DMS53 (cell line): Measurements from ENCODE around the gene ITGAV.

Experiments
- DNase-seq: peaks from one replicate; lab custom pipeline; 2025; lab: John Stamatoyannopoulos, UW

Gene ITGAV

DNA sequence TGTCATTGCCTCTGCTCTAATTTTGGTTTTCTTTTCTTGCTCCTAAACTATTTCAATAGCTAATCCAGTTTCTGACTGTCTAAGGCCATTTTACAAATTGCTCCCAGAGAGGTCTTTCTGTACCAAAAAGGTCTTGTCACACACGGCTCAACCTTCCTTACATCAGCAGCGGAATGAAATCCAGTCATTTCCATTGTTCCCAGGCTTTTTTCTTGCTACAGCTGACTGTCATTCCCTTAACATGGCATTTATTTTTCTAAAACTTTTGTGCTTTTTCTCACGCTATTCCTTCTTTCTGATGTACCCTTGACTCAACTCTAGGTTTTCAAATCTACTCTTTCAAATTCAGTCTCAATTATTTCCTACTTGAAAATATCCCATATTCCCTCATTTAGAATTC lies 128.3 kb downstream of the ITGAV start:
- DNase-seq, result no peak

DNA sequence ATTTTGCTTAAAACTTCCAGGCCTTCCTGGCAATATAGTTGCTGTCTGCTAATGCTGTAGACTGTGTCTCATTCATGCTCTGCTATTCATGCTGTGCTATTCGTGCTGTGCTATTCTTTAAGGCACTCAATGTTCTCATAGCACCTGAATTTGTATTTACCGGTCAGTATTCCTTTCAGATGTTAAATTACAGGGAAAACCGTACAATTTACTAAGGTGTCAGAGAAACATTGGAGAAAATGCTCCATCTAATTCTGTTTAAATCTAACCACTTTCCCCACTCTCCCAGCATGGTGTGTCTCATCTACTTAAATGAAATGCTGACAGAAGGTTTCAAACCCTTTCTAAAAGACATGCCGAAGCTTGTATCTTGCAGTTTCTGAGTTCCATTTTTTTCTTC lies 129.0 kb downstream of the ITGAV start:
- DNase-seq, result no peak

DNA sequence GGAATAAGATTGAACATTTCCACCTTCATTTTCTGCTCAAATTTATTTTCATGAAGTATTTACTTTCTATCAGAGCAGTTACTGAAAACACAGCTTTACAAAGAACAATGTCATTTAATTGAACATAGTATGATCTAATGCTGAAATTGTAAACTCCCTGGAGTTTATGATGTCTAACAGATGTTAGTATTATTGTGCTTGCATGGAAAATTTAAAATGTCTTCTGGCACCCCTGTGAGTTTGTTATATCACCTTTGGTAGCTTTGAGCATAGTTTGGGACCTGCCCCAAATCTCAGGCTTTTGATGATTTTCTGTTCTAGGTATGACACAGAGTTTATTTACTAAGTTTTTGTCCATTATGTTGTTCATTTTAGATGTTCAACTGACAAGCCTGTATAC lies 132.1 kb downstream of the ITGAV start:
- no peak for DNase-seq

DNA sequence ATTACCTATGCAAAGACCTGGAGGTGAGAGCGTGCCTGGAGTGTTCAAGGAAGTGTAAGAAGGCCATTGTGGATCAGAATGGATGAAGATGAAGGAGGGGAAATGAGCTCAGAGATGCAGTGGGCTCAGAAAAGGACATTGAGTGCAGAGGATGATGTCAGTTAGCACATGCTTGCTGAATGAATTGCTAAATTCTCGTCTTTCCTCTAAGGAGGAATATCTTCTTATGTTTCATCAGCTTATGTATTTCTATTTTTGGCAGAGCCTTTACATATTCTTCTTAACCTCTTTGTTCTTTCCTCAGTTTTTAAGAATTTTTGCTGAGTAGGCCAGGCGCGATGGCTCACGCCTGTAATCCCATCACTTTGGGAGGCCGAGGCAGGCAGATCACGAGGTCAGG lies 134.9 kb downstream of the ITGAV start:
- no peak for DNase-seq

DNA sequence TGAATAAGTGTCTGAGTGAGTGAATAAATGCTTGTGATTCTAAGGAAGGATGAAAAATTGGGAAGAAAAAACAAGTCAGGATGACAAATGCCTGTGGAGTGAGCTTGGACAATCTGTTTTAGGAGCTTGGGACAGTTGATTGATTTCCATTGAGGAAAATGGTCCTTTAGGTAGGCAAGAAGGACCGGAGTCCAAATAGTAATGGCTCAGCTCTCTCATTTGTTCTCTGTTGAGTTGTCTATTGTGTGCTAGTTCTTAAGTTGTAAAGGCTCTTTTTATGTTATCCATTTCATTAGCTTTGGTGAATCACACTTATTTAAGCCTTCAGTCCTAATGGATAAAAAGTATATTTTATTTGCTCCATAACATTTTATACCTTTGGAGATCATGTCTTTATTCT lies 135.9 kb downstream of the ITGAV start:
- no peak for DNase-seq

DNA sequence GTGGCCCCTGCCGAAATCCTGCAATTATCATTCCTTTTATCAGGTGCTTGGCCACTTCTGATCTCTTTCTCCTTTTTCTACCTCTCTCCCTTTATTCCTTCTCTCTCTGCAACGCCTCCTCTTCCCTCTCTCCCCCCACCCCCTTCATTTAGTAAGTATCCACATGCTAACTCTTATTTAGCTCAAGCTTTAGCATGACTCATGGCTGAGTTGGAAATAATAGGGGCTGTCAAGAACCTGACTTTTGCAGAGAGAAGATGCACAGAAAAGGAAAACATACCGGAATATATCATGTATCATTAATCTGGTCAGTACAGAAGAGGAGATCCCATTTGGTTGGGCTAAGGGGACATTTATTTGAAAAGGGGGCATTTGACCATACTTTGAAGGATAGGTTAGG lies 137.1 kb downstream of the ITGAV start:
- DNase-seq, result no peak

DNA sequence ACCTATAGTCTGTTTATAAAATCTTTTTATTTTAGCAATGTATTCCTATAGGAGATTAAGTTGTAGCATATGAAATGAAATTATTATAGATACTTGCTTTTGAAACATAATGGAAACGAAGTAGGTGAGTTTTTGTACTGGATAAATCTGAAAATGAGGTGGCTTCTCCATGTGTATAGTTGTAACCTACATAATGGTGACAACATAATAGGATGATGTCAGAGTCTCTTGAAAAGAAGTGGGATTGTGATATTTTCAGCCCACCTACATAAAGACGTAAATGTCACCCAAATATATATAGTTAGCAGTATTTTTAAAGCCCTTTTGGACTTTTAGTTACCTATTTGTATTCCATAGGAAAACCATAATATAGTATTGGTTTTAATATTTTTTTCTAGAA lies 138.8 kb downstream of the ITGAV start:
- no peak for DNase-seq
